Activated CD8-positive, alpha-beta T cell treated with anti-CD3 and anti-CD28 coated beads, Interleukin-2, amount 10 ng/mL, durations not matched to agents 7 days and 5 days (primary cell): ENCODE results near the gene GRIP2. TPM values are rescaled to one million over a fixed set of nuclear protein-coding genes. Genes with fewer than 3 reads are reported as not detected.
"Not testable (repeated sequence)": the region's sequence is repeated elsewhere in the genome, so short reads cannot be mapped to it uniquely, and the experiment has no call there.

Source experiments
- ATAC-seq: fragments of 150-1000 bp; cut with Tn5 transposase; one replicate; pipeline ENCODE4 v1.10.0; 2021; ENCODE audit warnings: moderate library complexity
- CTCF ChIA-PET: fragments of 350-600 bp; sonication (Branson Sonifier 250); formaldehyde crosslinking; loops from one replicate; lab custom pipeline; 2021; ENCODE audit warnings: antibody characterized with exemption; lab: Charles Lee
- POLR2A ChIA-PET: fragments of 350-600 bp; sonication (Branson Sonifier 250); formaldehyde crosslinking; loops from one replicate; lab custom pipeline; 2021; ENCODE audit warnings: antibody characterized with exemption; lab: Charles Lee
- DNase-seq: peaks from one replicate; pipeline ENCODE4 v3.0.0-alpha.2; 2020
- H3K27ac Mint-ChIP-seq: one replicate; pipeline ENCODE4 v1.8.0; 2021; ENCODE audit warnings: mild to moderate bottlenecking, mixed read lengths
- H3K27me3 Mint-ChIP-seq: one replicate; pipeline ENCODE4 v1.8.0; 2021; ENCODE audit warnings: low read depth, mixed read lengths
- H3K36me3 Mint-ChIP-seq: one replicate; pipeline ENCODE4 v1.8.0; 2021; ENCODE audit warnings: low read depth, mixed read lengths
- H3K4me1 Mint-ChIP-seq: one replicate; pipeline ENCODE4 v1.8.0; 2021; ENCODE audit warnings: low read depth, mixed read lengths
- H3K4me3 Mint-ChIP-seq: one replicate; pipeline ENCODE4 v1.8.0; 2021; ENCODE audit warnings: mild to moderate bottlenecking, mixed read lengths
- H3K9me3 Mint-ChIP-seq: one replicate; pipeline ENCODE4 v1.8.0; 2022; ENCODE audit warnings: mixed read lengths; ENCODE audit not compliant: insufficient read depth
- total RNA-seq, 2 experiments: library from RNA; stranded (reverse); gene quantifications; one replicate each; pipeline ENCODE4 v1.2.3, GENCODE V29; 2021

GRIP2 gene
- total RNA-seq, 2 experiments from 2014 or later, result not detected

- no peaks in the 10 kb centered on the region for H3K4me1 Mint-ChIP-seq
- H3K27ac Mint-ChIP-seq, result no peak overlapping the region
- no peaks in the 10 kb centered on the region for H3K9me3 Mint-ChIP-seq
- peaks cover 4% of the 10 kb centered on the region for H3K27me3 Mint-ChIP-seq
- DNase-seq (no peak), ATAC-seq (no peak)
- no peaks in the 10 kb centered on the region for H3K36me3 Mint-ChIP-seq
- no peak overlapping the region for H3K4me3 Mint-ChIP-seq
- CTCF ChIA-PET, result interaction anchor here (0.8 kb wide), 1 partner anchor 320 kb away, joined by 4 read pairs; no protein-coding TSS in a partner anchor
- POLR2A ChIA-PET, result no interaction called here
These were observed 16.4 kb downstream of the GRIP2 start for GRCh38 chr3:14523792-14524191.

GRCh38 chr3:14522768-14523167, 17.4 kb downstream of the GRIP2 start:
- H3K4me3 Mint-ChIP-seq, result no peak overlapping the region
- H3K36me3 Mint-ChIP-seq, result no peaks in the 10 kb centered on the region
- POLR2A ChIA-PET, result no interaction called here

GRCh38 chr3:14522129-14522691, 17.9 kb downstream of the GRIP2 start:
- no peak for DNase-seq
- no peaks in the 10 kb centered on the region for H3K9me3 Mint-ChIP-seq
- ATAC-seq, result no peak

More at GRCh38 chr3:14522768-14523167, 17.4 kb downstream of the GRIP2 start:
- Mint-ChIP-seq H3K4me1 (no peaks in the 10 kb centered on the region), H3K27me3 (peaks cover 2% of the 10 kb centered on the region), H3K27ac (no peak overlapping the region), H3K9me3 (no peaks in the 10 kb centered on the region)
- CTCF ChIA-PET, result no interaction called here
- ATAC-seq (no peak), DNase-seq (no peak)

GRCh38 chr3:14521611-14522010, 18.5 kb downstream of the GRIP2 start:
- ChIA-PET POLR2A (no interaction called here), CTCF (no interaction called here)
- no peaks in the 10 kb centered on the region for H3K36me3 Mint-ChIP-seq
- no peaks in the 10 kb centered on the region for H3K9me3 Mint-ChIP-seq
- no peaks in the 10 kb centered on the region for H3K27me3 Mint-ChIP-seq
- H3K4me1 Mint-ChIP-seq, result no peaks in the 10 kb centered on the region
- no peak overlapping the region for H3K27ac Mint-ChIP-seq
- ATAC-seq (no peak), DNase-seq (no peak)
- H3K4me3 Mint-ChIP-seq, result no peak overlapping the region

More at GRCh38 chr3:14522129-14522691, 17.9 kb downstream of the GRIP2 start:
- H3K27me3 Mint-ChIP-seq, result peaks cover 2% of the 10 kb centered on the region
- no peak overlapping the region for H3K4me3 Mint-ChIP-seq
- H3K4me1 Mint-ChIP-seq, result no peaks in the 10 kb centered on the region
- no peaks in the 10 kb centered on the region for H3K36me3 Mint-ChIP-seq
- H3K27ac Mint-ChIP-seq, result no peak overlapping the region
- POLR2A ChIA-PET, result no interaction called here
- CTCF ChIA-PET, result no interaction called here

GRCh38 chr3:14520967-14521366, 19.2 kb downstream of the GRIP2 start:
- Mint-ChIP-seq H3K4me1 (no peaks in the 10 kb centered on the region), H3K9me3 (no peaks in the 10 kb centered on the region), H3K36me3 (no peaks in the 10 kb centered on the region), H3K27me3 (no peaks in the 10 kb centered on the region), H3K4me3 (no peak overlapping the region), H3K27ac (no peak overlapping the region)
- POLR2A ChIA-PET, result no interaction called here
- DNase-seq (no peak), ATAC-seq (no peak)
- CTCF ChIA-PET, result no interaction called here

- ATAC-seq, result no peak
- Mint-ChIP-seq H3K4me3 (no peak overlapping the region), H3K9me3 (no peaks in the 10 kb centered on the region), H3K4me1 (no peaks in the 10 kb centered on the region), H3K36me3 (no peaks in the 10 kb centered on the region), H3K27ac (no peak overlapping the region), H3K27me3 (no peaks in the 10 kb centered on the region)
- DNase-seq, result no peak
- POLR2A ChIA-PET, result no interaction called here
- CTCF ChIA-PET, result no interaction called here
These were observed 20.0 kb downstream of the GRIP2 start for GRCh38 chr3:14520149-14520548.

- no peaks in the 10 kb centered on the region for H3K9me3 Mint-ChIP-seq
- POLR2A ChIA-PET, result no interaction called here
- CTCF ChIA-PET, result interaction anchor here (0.9 kb wide), 1 partner anchor 10 kb away, joined by 3 read pairs; no protein-coding TSS in a partner anchor
- H3K27me3 Mint-ChIP-seq, result no peaks in the 10 kb centered on the region
- no peaks in the 10 kb centered on the region for H3K4me1 Mint-ChIP-seq
- DNase-seq (no peak), ATAC-seq (no peak)
- no peak overlapping the region for H3K27ac Mint-ChIP-seq
- no peaks in the 10 kb centered on the region for H3K36me3 Mint-ChIP-seq
- H3K4me3 Mint-ChIP-seq, result no peak overlapping the region
These were observed 20.7 kb downstream of the GRIP2 start for GRCh38 chr3:14519406-14519805.

- ChIA-PET CTCF (interaction anchor here (0.9 kb wide), 1 partner anchor 10 kb away, joined by 3 read pairs; no protein-coding TSS in a partner anchor), POLR2A (no interaction called here)
- no peaks in the 10 kb centered on the region for H3K27me3 Mint-ChIP-seq
- no peak for ATAC-seq
- DNase-seq, result no peak
- H3K4me1 Mint-ChIP-seq, result no peaks in the 10 kb centered on the region
- no peak overlapping the region for H3K4me3 Mint-ChIP-seq
- no peak overlapping the region for H3K27ac Mint-ChIP-seq
- no peaks in the 10 kb centered on the region for H3K36me3 Mint-ChIP-seq
- H3K9me3 Mint-ChIP-seq, result no peaks in the 10 kb centered on the region
These were observed 21.2 kb downstream of the GRIP2 start for GRCh38 chr3:14518893-14519292.

- ATAC-seq (no peak), DNase-seq (no peak)
- H3K4me3 Mint-ChIP-seq, result no peak overlapping the region
- no peaks in the 10 kb centered on the region for H3K9me3 Mint-ChIP-seq
- ChIA-PET POLR2A (no interaction called here), CTCF (no interaction called here)
- no peak overlapping the region for H3K27ac Mint-ChIP-seq
- no peaks in the 10 kb centered on the region for H3K27me3 Mint-ChIP-seq
- no peaks in the 10 kb centered on the region for H3K36me3 Mint-ChIP-seq
- no peaks in the 10 kb centered on the region for H3K4me1 Mint-ChIP-seq
These were observed 21.7 kb downstream of the GRIP2 start for GRCh38 chr3:14518432-14518802.

- H3K27ac Mint-ChIP-seq, result no peak overlapping the region
- no peaks in the 10 kb centered on the region for H3K36me3 Mint-ChIP-seq
- no peaks in the 10 kb centered on the region for H3K4me1 Mint-ChIP-seq
- no peak for DNase-seq
- ATAC-seq, result no peak
- ChIA-PET CTCF (no interaction called here), POLR2A (no interaction called here)
- no peak overlapping the region for H3K4me3 Mint-ChIP-seq
- no peaks in the 10 kb centered on the region for H3K9me3 Mint-ChIP-seq
- no peaks in the 10 kb centered on the region for H3K27me3 Mint-ChIP-seq
These were observed 22.3 kb downstream of the GRIP2 start for GRCh38 chr3:14517601-14518431.

GRCh38 chr3:14516738-14517345, 23.3 kb downstream of the GRIP2 start:
- Mint-ChIP-seq H3K9me3 (no peaks in the 10 kb centered on the region), H3K27me3 (no peaks in the 10 kb centered on the region), H3K36me3 (no peaks in the 10 kb centered on the region), H3K27ac (no peak overlapping the region), H3K4me1 (no peaks in the 10 kb centered on the region), H3K4me3 (no peak overlapping the region)
- POLR2A ChIA-PET, result no interaction called here
- CTCF ChIA-PET, result no interaction called here
- DNase-seq (no peak), ATAC-seq (no peak)

- H3K4me3 Mint-ChIP-seq, H3K27ac Mint-ChIP-seq, POLR2A ChIA-PET, H3K36me3 Mint-ChIP-seq, H3K4me1 Mint-ChIP-seq, ATAC-seq, H3K9me3 Mint-ChIP-seq, CTCF ChIA-PET, H3K27me3 Mint-ChIP-seq, DNase-seq: not testable (repeated sequence)
These were observed 24.6 kb downstream of the GRIP2 start for GRCh38 chr3:14515526-14515925.
